ENCODE measurements around the gene EDEM2.
"Not testable (repeated sequence)": the region's sequence is repeated elsewhere in the genome, so short reads cannot be mapped to it uniquely, and the experiment has no call there.

Gene EDEM2

GRCh38 chr20:35087791-35088190 lies 59.3 kb downstream of the EDEM2 start:
- no peak for DNase-seq (ENCODE audit: low spot score)

- DNase-seq (ENCODE audit: low spot score), result no peak
These were observed 59.8 kb downstream of the EDEM2 start for GRCh38 chr20:35087355-35087754.

GRCh38 chr20:35085477-35086225 lies 61.5 kb downstream of the EDEM2 start:
- no peak for DNase-seq (ENCODE audit: low spot score)

DNA sequence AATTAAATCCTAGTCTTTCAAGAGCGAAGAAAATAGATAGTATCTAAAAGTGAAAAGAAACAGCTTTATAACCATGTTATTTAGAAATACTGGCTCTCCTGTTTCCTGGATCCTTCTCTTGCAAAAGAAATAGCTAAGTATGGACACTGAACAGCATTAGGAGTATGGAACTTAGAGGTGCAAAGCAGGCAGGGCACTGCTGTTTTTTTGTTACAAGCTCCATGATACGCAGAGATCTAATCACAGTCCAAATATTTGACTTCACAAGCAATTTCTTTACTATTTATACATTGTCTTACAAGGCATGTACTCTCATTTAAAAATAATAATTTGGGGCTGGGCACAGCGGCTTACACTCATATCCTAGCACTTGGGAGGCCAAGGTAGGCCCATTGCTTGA lies 62.1 kb downstream of the EDEM2 start:
- DNase-seq (ENCODE audit: low spot score), result no peak

- not testable (repeated sequence) for DNase-seq (ENCODE audit: low spot score)
These were observed 66.8 kb downstream of the EDEM2 start for GRCh38 chr20:35080348-35080642.

- no peak for DNase-seq (ENCODE audit: low spot score)
These were observed 67.4 kb downstream of the EDEM2 start for GRCh38 chr20:35079472-35080347.

- no peak for DNase-seq (ENCODE audit: low spot score)
These were observed 69.3 kb downstream of the EDEM2 start for GRCh38 chr20:35077872-35078271.

DNA sequence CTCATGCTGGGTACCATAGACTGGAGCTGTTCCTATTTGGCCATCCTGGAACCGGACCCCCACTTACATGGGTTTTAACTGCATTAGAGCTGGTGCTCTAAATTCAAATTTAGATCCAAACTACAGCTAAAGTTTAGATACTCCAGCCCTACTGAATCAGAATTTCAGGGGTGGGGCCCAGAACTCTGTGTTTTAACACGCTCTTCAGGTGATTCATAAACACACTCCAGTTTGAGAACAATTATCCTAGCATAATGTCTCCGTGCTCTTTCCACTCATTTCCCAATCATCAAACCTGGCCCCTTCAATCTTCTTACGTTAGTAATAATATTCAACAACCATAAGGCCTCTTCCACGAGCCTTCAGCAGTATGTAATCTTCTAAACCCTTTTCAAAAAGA lies 69.8 kb downstream of the EDEM2 start:
- no peak for DNase-seq (ENCODE audit: low spot score)

- DNase-seq (ENCODE audit: low spot score), result not testable (repeated sequence)
These were observed 75.5 kb downstream of the EDEM2 start for GRCh38 chr20:35071436-35072153.

- no peak for DNase-seq (ENCODE audit: low spot score)
These were observed 80.9 kb downstream of the EDEM2 start for GRCh38 chr20:35066194-35066593.
